IPS-18c (cell line): ENCODE results near the gene TOP2A.
A peak's percentile ranks its signal among the peaks of the same experiment; 100 is the strongest.

Experiments used
- H3K4me3 ChIP-seq: 2 replicates; pipeline ENCODE4 v1.7.0; 2013; ENCODE audit warnings: low read depth, mild to moderate bottlenecking, low read length, moderate library complexity; ENCODE audit not compliant: insufficient read depth
- H3K9me3 ChIP-seq: one replicate; pipeline ENCODE4 v1.6.1; 2013; ENCODE audit warnings: mild to moderate bottlenecking, low read length, moderate library complexity; ENCODE audit not compliant: control insufficient read depth, insufficient read depth

The TOP2A gene

GRCh38 chr17:40345994-40346764 lies 71.5 kb downstream of the TOP2A start:
- H3K4me3 ChIP-seq, result peak overlapping the region; percentile 55
- no peaks in the 10 kb centered on the region for H3K9me3 ChIP-seq

DNA sequence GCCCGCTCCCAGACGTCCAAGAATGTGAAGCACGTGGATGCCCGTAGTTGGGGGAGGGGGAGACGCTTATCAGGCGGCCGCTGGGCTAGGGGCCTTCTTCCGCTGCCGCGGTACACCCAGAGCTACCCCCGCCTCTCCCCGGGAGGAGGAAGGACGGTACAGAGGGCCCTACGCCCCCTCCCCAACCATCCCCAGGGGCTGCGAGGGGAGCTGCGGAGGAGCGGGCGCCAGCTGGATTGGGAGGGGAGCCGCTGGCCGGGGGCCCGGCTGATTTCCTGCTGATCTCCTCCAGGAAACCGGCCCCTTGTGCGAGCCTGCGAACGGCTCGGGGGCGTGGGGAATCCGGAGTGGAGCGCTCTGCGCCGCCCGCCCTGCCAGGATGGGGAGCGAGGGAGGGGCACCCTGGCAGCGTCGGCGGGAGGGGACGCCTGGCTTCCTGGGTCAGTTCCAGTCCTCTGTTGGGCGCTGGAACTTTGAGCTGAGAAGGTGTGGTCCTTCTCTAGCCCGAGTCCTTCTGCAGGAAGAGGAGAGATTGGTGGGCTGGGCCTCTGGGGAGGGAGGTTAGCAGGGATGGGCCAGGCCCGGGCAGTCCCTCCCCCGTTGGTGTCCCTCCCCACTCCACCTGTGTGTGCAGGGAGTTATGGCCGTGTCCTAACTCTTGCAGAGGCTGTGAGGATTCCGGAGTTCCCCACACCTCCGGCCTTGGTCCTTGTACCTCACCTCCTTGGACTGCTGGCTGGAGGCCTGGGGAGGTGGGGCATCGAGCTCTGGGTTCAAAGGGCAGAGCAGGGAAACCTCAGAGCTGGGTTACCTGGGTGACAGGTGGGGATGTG lies 72.3 kb downstream of the TOP2A start:
- H3K9me3 ChIP-seq, result no peaks in the 10 kb centered on the region
- H3K4me3 ChIP-seq, result peak overlapping the region; percentile 55

GRCh38 chr17:40344421-40345160 lies 73.1 kb downstream of the TOP2A start:
- peak overlapping the region; percentile 55 for H3K4me3 ChIP-seq

DNA sequence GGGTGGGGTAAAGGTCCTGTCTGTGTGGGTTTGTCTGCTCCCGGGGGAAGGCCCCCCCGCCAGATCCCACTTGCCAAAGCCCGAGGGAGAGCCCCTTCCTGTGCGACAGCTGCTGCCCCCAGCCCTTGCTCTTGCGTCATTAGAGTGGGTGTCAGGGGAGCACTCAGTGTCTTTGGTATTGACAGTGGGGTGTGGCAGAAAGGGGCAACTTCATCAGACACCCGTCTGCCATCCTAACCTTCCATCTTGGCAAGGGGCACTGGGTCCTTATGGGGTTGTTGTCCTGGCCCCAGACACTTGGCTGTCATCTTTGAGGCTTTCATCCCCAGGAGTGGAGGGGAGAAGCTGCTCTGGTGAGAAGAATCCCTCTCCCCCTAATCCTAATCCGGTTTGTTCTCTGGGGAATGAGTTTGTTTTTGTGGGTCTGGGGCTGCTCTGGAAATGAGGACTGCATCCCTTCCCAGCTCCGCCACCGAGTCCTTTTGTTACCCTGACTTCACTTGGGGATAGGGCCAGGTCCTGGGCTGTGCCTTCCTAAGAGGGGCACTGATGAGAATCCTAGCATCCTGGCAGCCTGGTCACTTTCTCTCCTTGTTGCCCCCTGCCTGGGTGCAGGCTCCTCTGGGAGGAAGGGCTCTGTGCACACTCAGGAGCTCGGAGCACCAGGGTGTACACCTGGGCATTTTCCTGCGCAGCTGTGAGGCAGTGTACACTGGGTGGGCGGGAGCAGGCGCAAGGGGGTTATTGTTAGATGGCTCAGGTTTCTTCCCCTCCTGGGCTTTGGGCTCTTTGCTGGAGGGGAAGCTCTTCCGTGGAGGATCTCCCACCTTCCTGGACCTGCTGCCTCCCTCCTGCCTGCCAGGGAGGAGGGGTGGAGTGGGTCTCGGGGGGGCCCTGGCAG lies 74.2 kb downstream of the TOP2A start:
- Histone ChIP-seq H3K4me3 (no peak overlapping the region), H3K9me3 (no peaks in the 10 kb centered on the region)

More at GRCh38 chr17:40344421-40345160, 73.1 kb downstream of the TOP2A start:
- no peaks in the 10 kb centered on the region for H3K9me3 ChIP-seq

- peak overlapping the region; percentile 74 for H3K4me3 ChIP-seq
These were observed 75.0 kb downstream of the TOP2A start for GRCh38 chr17:40342504-40343218.

GRCh38 chr17:40341808-40342503 lies 75.7 kb downstream of the TOP2A start:
- Histone ChIP-seq H3K4me3 (peak overlapping the region; percentile 74), H3K9me3 (no peaks in the 10 kb centered on the region)

More at GRCh38 chr17:40342504-40343218, 75.0 kb downstream of the TOP2A start:
- H3K9me3 ChIP-seq, result no peaks in the 10 kb centered on the region

DNA sequence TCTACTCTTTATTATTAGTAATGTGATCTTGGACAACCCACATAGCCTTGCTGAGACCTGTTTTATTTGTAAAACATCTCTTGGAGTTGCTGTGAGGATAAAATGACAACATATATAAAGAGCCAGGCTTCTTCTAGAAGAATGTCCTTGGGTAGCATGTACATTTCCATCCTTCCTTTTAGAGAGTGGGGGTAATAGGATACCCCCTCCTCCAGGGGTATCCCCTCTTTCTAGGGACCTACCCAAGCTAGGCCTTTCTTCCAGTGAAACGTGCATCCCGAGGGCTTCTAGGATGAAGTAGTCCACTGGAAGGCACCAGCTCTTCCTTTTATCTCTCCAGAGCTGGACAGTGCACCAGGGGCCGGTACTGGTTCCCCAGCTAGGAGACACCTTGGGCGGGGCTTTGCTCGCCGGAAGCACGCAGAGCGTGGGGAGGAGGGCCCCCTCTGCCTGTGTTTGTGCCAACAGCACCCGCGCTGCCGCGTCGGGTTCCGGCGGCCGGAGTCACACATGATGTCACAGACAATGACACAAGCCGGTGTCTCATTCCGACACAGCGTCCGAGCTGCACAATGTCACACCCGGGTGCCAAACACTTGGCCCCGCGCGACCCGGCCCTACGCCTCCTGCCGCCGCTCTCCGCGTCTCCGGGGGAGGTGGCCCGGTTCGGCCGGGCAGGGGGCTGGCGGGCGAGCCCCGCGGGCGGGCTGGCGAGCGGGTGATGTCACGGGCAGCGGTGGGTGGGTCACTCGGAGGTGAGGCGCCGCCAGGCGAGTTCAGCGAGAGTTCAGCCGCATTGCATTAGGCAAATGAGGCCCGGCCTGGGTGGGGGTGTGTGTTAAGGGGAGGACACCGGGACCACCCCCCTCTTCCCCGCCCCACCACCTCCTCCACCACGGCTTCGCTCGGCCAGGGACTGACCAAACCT lies 76.6 kb downstream of the TOP2A start:
- H3K9me3 ChIP-seq, result no peaks in the 10 kb centered on the region
- H3K4me3 ChIP-seq, result peak overlapping the region; percentile 74

DNA sequence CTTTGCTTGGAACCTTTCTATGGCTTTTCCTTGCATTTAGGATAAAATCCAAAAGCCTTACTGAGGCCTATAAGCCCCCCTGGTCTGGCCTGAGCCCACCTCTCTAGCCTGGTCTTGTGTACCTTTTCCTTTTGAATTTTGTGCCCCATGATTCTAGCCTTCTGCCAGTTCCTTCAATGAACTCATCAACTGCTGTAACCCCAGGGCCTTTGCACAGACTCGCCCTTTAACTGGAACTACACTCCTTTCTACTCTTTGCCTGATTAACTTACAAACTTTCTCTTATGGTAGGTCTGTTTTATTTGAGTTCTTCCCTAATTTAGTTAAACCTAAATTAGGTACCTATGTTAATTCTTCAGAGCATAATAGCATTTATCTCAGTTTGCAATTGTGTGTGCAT lies 77.4 kb downstream of the TOP2A start:
- Histone ChIP-seq H3K9me3 (no peaks in the 10 kb centered on the region), H3K4me3 (no peak overlapping the region)

- H3K4me3 ChIP-seq, result no peak overlapping the region
- no peaks in the 10 kb centered on the region for H3K9me3 ChIP-seq
These were observed 78.6 kb downstream of the TOP2A start for GRCh38 chr17:40338941-40339649.
